ENCODE data around the gene SPATS2. TPM values are rescaled to one million over a fixed set of nuclear protein-coding genes. Genes with fewer than 3 reads are reported as not detected.

SPATS2 gene
- total and polyA plus RNA-seq, 9 donors = 9.1 to 28.2 (median 15.2) TPM

- 56 to 69% (median 68%) methylated on average over 18 to 20 of the region's 20 CpGs for WGBS, 3 donors
- no peak overlapping the region for H3K27ac ChIP-seq
- peak in 1 of 5 donors; percentile 17 for DNase-seq
- H3K36me3 ChIP-seq = no peaks in the 10 kb centered on the region
- no peaks in the 10 kb centered on the region for H3K9me3 ChIP-seq
- no peak overlapping the region for H3K4me3 ChIP-seq
- TF ChIP-seq POLR2A (IDR thresholded peaks at IDR 0.05) (no peak), EP300 (IDR thresholded peaks at IDR 0.05) (no peak), CTCF (IDR thresholded peaks at IDR 0.05) (no peak)
- intact Hi-C loops (cut with DNase I) = no loop called here
- H3K27me3 ChIP-seq = no peaks in the 10 kb centered on the region
- peaks cover 2% of the 10 kb centered on the region for H3K4me1 ChIP-seq (ENCODE audit: insufficient read depth)
Observed at GRCh38 chr12:49543221-49543913, 176.1 kb downstream of the SPATS2 start.

GRCh38 chr12:49543914-49544815 is 176.9 kb downstream of the SPATS2 start:
- Histone ChIP-seq H3K4me3 (no peak overlapping the region), H3K9me3 (no peaks in the 10 kb centered on the region), H3K4me1 (ENCODE audit: insufficient read depth) (peaks cover 6% of the 10 kb centered on the region), H3K36me3 (no peaks in the 10 kb centered on the region), H3K27ac (no peak overlapping the region), H3K27me3 (no peaks in the 10 kb centered on the region)
- no peak for DNase-seq
- intact Hi-C loops (cut with DNase I) = no loop called here
- WGBS, 3 donors = 8 to 25% (median 11%) methylated on average over 39 of the region's 39 CpGs
- TF ChIP-seq EP300 (IDR thresholded peaks at IDR 0.05) (no peak), POLR2A (IDR thresholded peaks at IDR 0.05) (no peak), CTCF (IDR thresholded peaks at IDR 0.05) (no peak)

- H3K4me1 ChIP-seq (ENCODE audit: insufficient read depth) = peaks cover 11% of the 10 kb centered on the region
- H3K9me3 ChIP-seq = no peaks in the 10 kb centered on the region
- H3K27me3 ChIP-seq = no peaks in the 10 kb centered on the region
- intact Hi-C loops (cut with DNase I) = no loop called here
- no peaks in the 10 kb centered on the region for H3K36me3 ChIP-seq
- DNase-seq = no peak
- 78 to 89% (median 80%) methylated on average over 4 of the region's 4 CpGs for WGBS, 3 donors
- TF ChIP-seq POLR2A (IDR thresholded peaks at IDR 0.05) = no peak
- no peak for TF ChIP-seq EP300 (IDR thresholded peaks at IDR 0.05)
- no peak for TF ChIP-seq CTCF (IDR thresholded peaks at IDR 0.05)
- no peak overlapping the region for H3K4me3 ChIP-seq
- no peak overlapping the region for H3K27ac ChIP-seq
Observed at GRCh38 chr12:49545815-49546214, 178.6 kb downstream of the SPATS2 start.

GRCh38 chr12:49546481-49546880 is 179.2 kb downstream of the SPATS2 start:
- DNase-seq = peak in 1 of 5 donors; percentile 15
- no peaks in the 10 kb centered on the region for H3K9me3 ChIP-seq
- H3K27me3 ChIP-seq = no peaks in the 10 kb centered on the region
- TF ChIP-seq EP300 (IDR thresholded peaks at IDR 0.05) (no peak), CTCF (IDR thresholded peaks at IDR 0.05) (no peak), POLR2A (IDR thresholded peaks at IDR 0.05) (no peak)
- peaks cover 11% of the 10 kb centered on the region for H3K4me1 ChIP-seq (ENCODE audit: insufficient read depth)
- H3K36me3 ChIP-seq = no peaks in the 10 kb centered on the region
- no peak overlapping the region for H3K27ac ChIP-seq
- 67 to 82% (median 78%) methylated on average over 3 of the region's 3 CpGs for WGBS, 3 donors
- no peak overlapping the region for H3K4me3 ChIP-seq
- intact Hi-C loops (cut with DNase I) = no loop called here

All from ovary (tissue), 9 donors.